Sigmoid colon (tissue), 7 donors: ENCODE results near the gene IL23R. TPM values are rescaled to one million over a fixed set of nuclear protein-coding genes. Genes with fewer than 3 reads are reported as not detected.

ENCODE experiments used
- DNase-seq: peaks from one replicate; pipeline ENCODE4 v3.0.0-alpha.2; 2019
- H3K27ac ChIP-seq, 4 donors: fragments of 200-600 bp; sonication (generic); one replicate each; pipeline ENCODE4 v1.5.1; 2016 to 2019; ENCODE audit warnings: mild to moderate bottlenecking in 1 of 4
- H3K27me3 ChIP-seq, 3 donors: fragments of 200-600 bp; sonication (generic); one replicate each; pipeline ENCODE4 v1.5.1; 2019; ENCODE audit warnings: mild to moderate bottlenecking in 1 of 3
- H3K36me3 ChIP-seq, 4 donors: fragments of 200-600 bp; sonication (generic); one replicate each; pipeline ENCODE4 v1.5.1; 2016 to 2019
- H3K4me1 ChIP-seq, 4 donors: fragments of 200-600 bp; sonication (generic); one replicate each; pipeline ENCODE4 v1.5.1; 2017 to 2019
- H3K4me3 ChIP-seq, 4 donors: fragments of 200-600 bp; sonication (generic); one replicate each; pipeline ENCODE4 v1.5.1; 2017 to 2019; ENCODE audit warnings: mild to moderate bottlenecking in 2 of 4, moderate library complexity in 1 of 4
- H3K9me3 ChIP-seq, 4 donors: fragments of 200-600 bp in 3 of 4; sonication (generic) in 3 of 4; one replicate each; pipeline versions ENCODE4 v1.5.1 to v1.6.1; 2013 to 2019
- EP300 ChIP-seq, 4 donors: sonication (generic); formaldehyde crosslinking; IDR thresholded peaks; one replicate each; pipeline ENCODE4 v1.6.1; 2017; ENCODE audit warnings: antibody characterized with exemption in 4 of 4
- POLR2A ChIP-seq, 2 donors: fragments of 450-650 bp; IDR thresholded peaks; one replicate each; pipeline ENCODE4 v1.6.1; 2016; ENCODE audit warnings: antibody characterized with exemption in 2 of 2, mild to moderate bottlenecking in 2 of 2, moderate library complexity in 2 of 2
- POLR2AphosphoS5 ChIP-seq, 4 donors: sonication (generic); formaldehyde crosslinking; IDR thresholded peaks; one replicate each; pipeline ENCODE4 v1.6.1; 2017; ENCODE audit warnings: antibody characterized with exemption in 4 of 4
- WGBS, 2 donors: extraction: QIAGEN DNeasy Blood & Tissue Kit; methylation state at CpG; one replicate each; pipeline ENCODE4 v1.1.7; 2013; 5-methylcytosine and 5-hydroxymethylcytosine counted together
- intact Hi-C: fragments of 100-400 bp; cut with DNase I; formaldehyde crosslinking; loops from one replicate; pipeline ENCODE4 v1.15.1; 2023
- polyA plus RNA-seq, 3 donors: library from polyadenylated mRNA; stranded (reverse); fragments of 200-250 nt; gene quantifications; one replicate each; pipeline ENCODE4 v1.2.3, GENCODE V29; 2013
- total RNA-seq, 4 donors: library from RNA; depleted of rRNA; stranded (reverse); fragments of >200 nt; gene quantifications; one replicate each; pipeline ENCODE4 v1.1.0, GENCODE V29; 2016
- TF ChIP-seq, protein P1 (sequence below), 4 experiments: fragments of 450-650 bp in 3 of 4; fragments of 200-600 bp in 1 of 4; IDR thresholded peaks; one replicate each; pipeline ENCODE4 v1.5.1; 2016 to 2019; ENCODE audit warnings: antibody characterized with exemption in 4 of 4, mild to moderate bottlenecking in 3 of 4, moderate library complexity in 2 of 4
- donor health status: healthy with polysubstance abuse.
- donor health status: Bipolar disorder and iron deficiency.
- donor health status: healthy.

IL23R gene
- total and polyA plus RNA-seq, 7 donors: 0.58 to 0.69 (median 0.60) TPM; not detected in 4

DNA sequence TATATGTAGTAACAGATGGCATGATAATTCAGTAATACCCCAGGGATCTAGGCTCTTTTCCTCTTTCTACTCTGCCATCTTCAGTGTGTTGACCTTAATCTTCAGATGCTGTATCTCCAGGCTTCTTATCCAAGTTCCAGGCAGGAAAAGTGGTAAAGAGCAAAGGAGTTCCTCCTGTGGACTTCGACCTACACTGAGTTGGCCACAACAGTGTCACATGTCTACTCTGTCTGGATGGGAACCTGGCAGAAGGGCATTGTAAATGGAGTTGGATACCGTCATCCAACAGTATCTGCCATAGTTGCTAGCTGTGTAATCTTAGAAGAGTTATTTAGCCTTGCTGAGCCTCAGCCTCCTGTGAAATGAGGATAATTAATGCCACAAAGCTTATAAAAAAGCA lies 21.9 kb downstream of the IL23R start:
- H3K4me1 ChIP-seq: no peaks in the 10 kb centered on the region
- no peaks in the 10 kb centered on the region for H3K27me3 ChIP-seq
- H3K9me3 ChIP-seq: no peaks in the 10 kb centered on the region
- TF ChIP-seq EP300 (IDR thresholded peaks at IDR 0.05): no peak
- no peak for TF ChIP-seq POLR2A (IDR thresholded peaks at IDR 0.05)
- TF ChIP-seq, protein P1, sequence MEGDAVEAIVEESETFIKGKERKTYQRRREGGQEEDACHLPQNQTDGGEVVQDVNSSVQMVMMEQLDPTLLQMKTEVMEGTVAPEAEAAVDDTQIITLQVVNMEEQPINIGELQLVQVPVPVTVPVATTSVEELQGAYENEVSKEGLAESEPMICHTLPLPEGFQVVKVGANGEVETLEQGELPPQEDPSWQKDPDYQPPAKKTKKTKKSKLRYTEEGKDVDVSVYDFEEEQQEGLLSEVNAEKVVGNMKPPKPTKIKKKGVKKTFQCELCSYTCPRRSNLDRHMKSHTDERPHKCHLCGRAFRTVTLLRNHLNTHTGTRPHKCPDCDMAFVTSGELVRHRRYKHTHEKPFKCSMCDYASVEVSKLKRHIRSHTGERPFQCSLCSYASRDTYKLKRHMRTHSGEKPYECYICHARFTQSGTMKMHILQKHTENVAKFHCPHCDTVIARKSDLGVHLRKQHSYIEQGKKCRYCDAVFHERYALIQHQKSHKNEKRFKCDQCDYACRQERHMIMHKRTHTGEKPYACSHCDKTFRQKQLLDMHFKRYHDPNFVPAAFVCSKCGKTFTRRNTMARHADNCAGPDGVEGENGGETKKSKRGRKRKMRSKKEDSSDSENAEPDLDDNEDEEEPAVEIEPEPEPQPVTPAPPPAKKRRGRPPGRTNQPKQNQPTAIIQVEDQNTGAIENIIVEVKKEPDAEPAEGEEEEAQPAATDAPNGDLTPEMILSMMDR (IDR thresholded peaks at IDR 0.05): no peak
- TF ChIP-seq POLR2AphosphoS5 (IDR thresholded peaks at IDR 0.05): no peak
- H3K4me3 ChIP-seq: no peak overlapping the region
- H3K27ac ChIP-seq: no peak overlapping the region
- WGBS, 2 donors: 78 to 90% methylated on average over 2 of the region's 2 CpGs
- intact Hi-C loops: no loop called here
- no peak for DNase-seq
- no peaks in the 10 kb centered on the region for H3K36me3 ChIP-seq

DNA sequence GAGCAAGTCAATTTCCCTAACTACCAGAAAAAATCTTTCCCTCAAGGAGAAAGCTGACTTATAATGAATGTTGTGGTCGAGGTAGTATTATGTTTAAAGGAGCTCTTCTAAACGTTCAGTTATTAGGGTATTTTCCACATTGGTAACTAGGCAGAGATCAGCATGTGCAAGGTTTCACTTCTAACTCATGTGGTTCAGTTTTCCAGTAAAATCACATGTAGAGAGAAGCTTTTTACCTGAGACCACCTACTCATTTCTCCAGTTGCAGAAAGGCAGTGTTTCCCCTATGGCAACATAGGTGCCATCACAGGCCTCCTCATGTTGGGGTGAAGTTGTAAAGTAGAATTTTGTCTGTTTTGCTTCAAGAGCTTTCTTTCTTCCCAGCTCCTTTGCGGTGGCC lies 23.7 kb downstream of the IL23R start:
- no peak for DNase-seq
- no peaks in the 10 kb centered on the region for H3K9me3 ChIP-seq
- H3K4me1 ChIP-seq: no peaks in the 10 kb centered on the region
- TF ChIP-seq EP300 (IDR thresholded peaks at IDR 0.05) (no peak), POLR2AphosphoS5 (IDR thresholded peaks at IDR 0.05) (no peak), POLR2A (IDR thresholded peaks at IDR 0.05) (no peak)
- TF ChIP-seq, protein P1 (IDR thresholded peaks at IDR 0.05): no peak
- no peaks in the 10 kb centered on the region for H3K27me3 ChIP-seq
- WGBS, 2 donors: 64 to 73% methylated on average over 3 of the region's 3 CpGs
- no peak overlapping the region for H3K27ac ChIP-seq
- H3K36me3 ChIP-seq: no peaks in the 10 kb centered on the region
- H3K4me3 ChIP-seq: no peak overlapping the region
- intact Hi-C loops: no loop called here

DNA sequence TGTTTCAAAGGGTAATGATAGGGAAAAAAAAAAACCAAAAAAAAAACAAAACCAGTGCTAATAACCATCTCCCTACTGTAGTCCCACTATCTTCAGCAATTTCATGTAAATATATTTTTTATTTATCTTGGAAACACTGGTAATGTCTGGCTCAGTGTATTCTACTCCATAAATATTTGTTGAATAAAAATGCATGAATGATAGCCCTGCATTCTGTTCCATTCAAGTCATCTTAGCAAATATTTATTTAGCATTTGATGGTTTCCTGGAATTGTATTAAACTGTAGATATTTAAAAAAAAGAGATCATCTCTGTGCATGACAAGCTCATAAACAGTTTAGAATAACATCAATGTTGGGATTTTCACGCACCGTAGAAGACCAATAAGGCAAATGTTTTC lies 24.2 kb downstream of the IL23R start:
- DNase-seq: no peak
- H3K27me3 ChIP-seq: no peaks in the 10 kb centered on the region

DNA sequence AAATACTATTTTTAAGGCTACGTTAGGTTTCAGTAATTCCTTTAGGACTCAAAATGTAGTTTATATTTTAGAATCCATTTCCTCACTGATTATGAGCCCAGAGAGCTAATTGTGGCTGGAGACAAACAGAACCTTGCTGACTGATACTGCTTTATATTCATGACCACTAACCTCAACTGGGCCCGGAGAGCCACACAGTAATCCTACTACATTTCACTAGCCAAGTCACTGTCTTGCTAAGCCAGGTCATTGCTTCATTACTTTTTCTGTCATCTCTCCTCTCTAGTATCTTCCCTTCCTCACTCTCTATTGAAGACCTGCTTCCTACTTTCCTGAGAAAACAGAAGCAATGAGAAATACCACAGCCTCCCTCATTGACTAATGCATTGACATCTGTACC lies 24.7 kb downstream of the IL23R start:
- 79 to 82% methylated on average over 2 of the region's 2 CpGs for WGBS, 2 donors
- no peak overlapping the region for H3K4me3 ChIP-seq
- no peaks in the 10 kb centered on the region for H3K9me3 ChIP-seq
- TF ChIP-seq EP300 (IDR thresholded peaks at IDR 0.05) (no peak), POLR2A (IDR thresholded peaks at IDR 0.05) (no peak), POLR2AphosphoS5 (IDR thresholded peaks at IDR 0.05) (no peak)
- TF ChIP-seq, protein P1 (IDR thresholded peaks at IDR 0.05): no peak
- no peak overlapping the region for H3K27ac ChIP-seq
- no peaks in the 10 kb centered on the region for H3K4me1 ChIP-seq
- no peak for DNase-seq
- no peaks in the 10 kb centered on the region for H3K27me3 ChIP-seq
- intact Hi-C loops: no loop called here
- H3K36me3 ChIP-seq: no peaks in the 10 kb centered on the region

More for the DNA sequence above, 24.2 kb downstream of the IL23R start:
- Histone ChIP-seq H3K4me1 (no peaks in the 10 kb centered on the region), H3K9me3 (no peaks in the 10 kb centered on the region), H3K36me3 (no peaks in the 10 kb centered on the region), H3K4me3 (no peak overlapping the region), H3K27ac (no peak overlapping the region)
- TF ChIP-seq, protein P1 (IDR thresholded peaks at IDR 0.05): no peak
- TF ChIP-seq EP300 (IDR thresholded peaks at IDR 0.05): no peak
- TF ChIP-seq POLR2A (IDR thresholded peaks at IDR 0.05): no peak
- intact Hi-C loops: no loop called here
- WGBS, 2 donors: 78 to 91% methylated on average over 2 of the region's 2 CpGs
